OCI-LY1 (cell line): ENCODE results near the gene SCART1.

Experiments
- EZH2 ChIP-seq: fragments of 200-600 bp; sonication (generic), shearing (Covaris generic); IDR thresholded peaks from 2 replicates; pipeline ENCODE4 v1.8.0; 2017; ENCODE audit warnings: borderline replicate concordance, mixed run types, mild to moderate bottlenecking, antibody characterized with exemption, low read length, moderate library complexity, mixed read lengths
- TF ChIP-seq, protein P1 (sequence below): fragments of 200-600 bp; sonication (generic), shearing (Covaris generic); IDR thresholded peaks from 2 replicates; pipeline ENCODE4 v1.5.1; 2017; ENCODE audit warnings: mild to moderate bottlenecking, antibody characterized with exemption, low read length, moderate library complexity, mixed read lengths

DNA sequence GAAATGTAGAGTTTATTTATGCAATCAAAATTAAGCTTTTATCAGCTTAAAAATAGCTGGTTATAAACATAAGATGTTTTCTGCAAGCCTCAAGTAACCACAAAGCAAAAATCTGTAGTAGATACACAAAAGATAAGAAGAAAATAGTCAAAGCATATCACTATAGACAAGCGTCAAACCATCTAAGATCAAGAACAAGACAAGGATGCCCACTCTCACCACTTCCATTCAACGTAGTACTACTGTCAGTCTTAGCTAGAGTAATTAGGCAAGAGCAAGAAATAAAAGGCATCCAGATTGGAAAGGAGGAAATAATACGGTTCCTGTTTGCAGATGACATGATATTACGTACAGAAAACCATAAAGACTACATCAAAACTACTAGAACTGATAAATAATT lies 56.0 kb downstream of the SCART1 start:
- TF ChIP-seq, protein P1, sequence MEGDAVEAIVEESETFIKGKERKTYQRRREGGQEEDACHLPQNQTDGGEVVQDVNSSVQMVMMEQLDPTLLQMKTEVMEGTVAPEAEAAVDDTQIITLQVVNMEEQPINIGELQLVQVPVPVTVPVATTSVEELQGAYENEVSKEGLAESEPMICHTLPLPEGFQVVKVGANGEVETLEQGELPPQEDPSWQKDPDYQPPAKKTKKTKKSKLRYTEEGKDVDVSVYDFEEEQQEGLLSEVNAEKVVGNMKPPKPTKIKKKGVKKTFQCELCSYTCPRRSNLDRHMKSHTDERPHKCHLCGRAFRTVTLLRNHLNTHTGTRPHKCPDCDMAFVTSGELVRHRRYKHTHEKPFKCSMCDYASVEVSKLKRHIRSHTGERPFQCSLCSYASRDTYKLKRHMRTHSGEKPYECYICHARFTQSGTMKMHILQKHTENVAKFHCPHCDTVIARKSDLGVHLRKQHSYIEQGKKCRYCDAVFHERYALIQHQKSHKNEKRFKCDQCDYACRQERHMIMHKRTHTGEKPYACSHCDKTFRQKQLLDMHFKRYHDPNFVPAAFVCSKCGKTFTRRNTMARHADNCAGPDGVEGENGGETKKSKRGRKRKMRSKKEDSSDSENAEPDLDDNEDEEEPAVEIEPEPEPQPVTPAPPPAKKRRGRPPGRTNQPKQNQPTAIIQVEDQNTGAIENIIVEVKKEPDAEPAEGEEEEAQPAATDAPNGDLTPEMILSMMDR: no peak
- TF ChIP-seq EZH2: no peak
